Fibroblast of mammary gland (primary cell): Measurements from ENCODE around the gene EMX1.

Experiments used
- DNase-seq: peaks from one replicate; pipeline ENCODE4 v3.0.0-alpha.2; 2010; ENCODE audit warnings: low read depth
- H3K4me3 ChIP-seq: 2 replicates; pipeline ENCODE4 v1.5.1; 2011; ENCODE audit warnings: low read depth, mild to moderate bottlenecking, low read length, moderate library complexity; ENCODE audit not compliant: control insufficient read depth
- CTCF ChIP-seq: conservative IDR thresholded peaks from 2 replicates; pipeline ENCODE4 v1.5.1; 2011; ENCODE audit warnings: low read depth, low read length, inconsistent platforms; ENCODE audit not compliant: control insufficient read depth, insufficient read depth

EMX1 gene

DNA sequence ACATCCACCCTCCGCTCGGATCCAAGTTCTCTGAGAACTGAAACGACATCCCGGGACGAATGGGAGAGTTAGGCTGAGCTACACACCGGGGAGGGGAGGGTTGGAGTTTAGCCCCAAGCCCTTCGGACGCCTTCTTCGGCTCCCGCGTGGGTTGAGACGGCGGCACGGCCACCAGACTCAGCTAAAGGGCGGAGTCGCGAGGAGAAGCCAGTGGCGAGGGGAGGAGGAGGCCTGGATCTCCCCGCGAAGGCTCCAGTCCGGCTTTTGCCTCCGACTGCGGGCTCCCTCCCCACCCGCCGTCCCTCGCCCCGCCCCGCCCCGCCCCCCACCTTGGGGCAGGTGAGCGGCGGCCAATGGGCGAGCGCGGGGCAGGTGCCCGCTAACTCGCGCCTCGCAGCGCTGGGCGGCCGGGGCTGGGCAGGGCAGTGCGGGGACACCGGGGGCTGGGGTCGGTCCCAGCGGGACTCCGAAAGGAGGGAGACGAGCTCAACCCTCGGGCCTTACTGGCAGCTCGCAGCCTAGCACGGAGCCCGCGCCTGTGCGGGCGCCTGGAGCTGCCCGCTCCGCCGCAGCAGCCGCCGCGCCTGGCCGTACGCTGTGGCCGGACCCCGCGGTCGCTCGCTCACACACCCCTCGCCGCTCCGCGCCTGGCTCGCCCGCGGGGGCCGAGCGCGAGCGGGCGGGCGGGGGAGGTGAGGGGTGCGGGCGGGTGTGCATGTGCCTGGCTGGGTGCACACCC lies at the start of gene EMX1:
Gene EMX1 (plus strand): TSS at position 382 of the 739 bp plus-strand sequence. CDS start 334 bp downstream, at position 716.
- DNase-seq: no peak
- H3K4me3 ChIP-seq: no peak within 1 kb of the TSS
- TF ChIP-seq CTCF: no peak

DNA sequence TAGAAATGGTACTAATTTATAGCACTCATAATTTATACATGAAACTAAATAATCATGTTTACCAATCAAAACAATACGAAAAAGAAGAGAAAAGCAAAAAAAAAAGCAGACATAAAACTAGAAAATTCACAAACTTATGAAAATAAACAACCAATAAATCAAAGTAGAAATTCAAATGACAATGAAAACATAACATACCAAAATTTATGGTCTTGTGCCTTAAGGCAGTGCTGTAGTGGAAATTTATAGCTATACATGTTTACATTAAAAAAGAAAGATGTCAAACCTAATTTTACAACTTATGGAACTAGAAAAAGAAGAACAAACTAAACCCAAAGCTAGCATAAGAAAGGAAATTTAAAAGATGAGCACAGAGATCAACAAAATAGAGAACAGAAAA lies 46.3 kb upstream of the EMX1 start:
- TF ChIP-seq CTCF: no peak
- H3K4me3 ChIP-seq: no peak overlapping the region

DNA sequence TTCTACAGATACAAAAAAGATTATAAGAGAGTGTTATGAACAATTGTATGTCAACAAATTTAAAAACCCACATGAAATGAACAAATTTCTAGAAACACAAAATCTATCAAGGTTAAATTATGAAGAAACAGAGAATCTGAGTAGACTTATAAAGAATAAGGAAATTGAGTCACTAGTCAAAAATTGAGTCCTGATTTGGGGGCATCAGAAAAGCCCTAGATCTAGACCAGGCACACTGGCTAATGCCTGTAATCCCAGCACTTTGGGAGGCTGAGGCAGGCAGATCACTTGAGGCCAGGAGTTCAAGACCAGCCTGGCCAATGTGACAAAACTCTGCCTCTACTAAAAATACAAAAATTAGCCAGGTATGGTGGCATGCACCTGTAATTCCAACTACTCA lies 45.4 kb upstream of the EMX1 start:
- no peak for TF ChIP-seq CTCF
- no peak for DNase-seq
- no peak overlapping the region for H3K4me3 ChIP-seq

More for the DNA sequence above, 46.3 kb upstream of the EMX1 start:
- no peak for DNase-seq

DNA sequence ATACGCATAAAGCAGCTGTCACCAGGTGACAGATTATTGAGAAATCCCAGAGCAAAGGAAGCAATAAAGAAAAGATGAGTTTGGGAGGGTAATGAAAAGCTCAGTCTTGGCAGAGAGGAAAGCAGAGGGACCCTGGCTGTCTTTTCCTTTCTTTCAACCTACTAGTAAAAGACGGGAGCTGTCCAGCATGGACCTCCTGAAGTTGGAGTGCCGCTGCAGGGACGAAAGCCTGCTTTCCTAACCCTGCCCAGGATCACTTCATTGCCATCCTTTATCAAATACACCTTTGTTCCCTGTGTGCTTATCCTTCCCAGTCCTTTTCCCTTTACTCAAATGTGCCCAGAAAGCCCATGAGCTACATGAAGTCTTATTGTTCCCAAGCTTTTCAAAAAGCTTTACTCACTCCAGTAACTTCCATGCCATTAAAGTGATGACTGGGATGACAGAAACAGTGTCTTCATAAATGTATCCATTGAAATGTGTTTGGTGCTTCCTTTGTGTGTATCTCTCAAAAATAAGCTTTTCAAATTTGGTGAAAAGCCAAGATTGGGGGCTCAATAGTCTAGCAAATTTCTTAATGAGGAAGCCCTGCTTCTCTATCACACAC lies 33.9 kb upstream of the EMX1 start:
- TF ChIP-seq CTCF: no peak
- no peak overlapping the region for H3K4me3 ChIP-seq
- DNase-seq: peak; percentile 38

- no peak for TF ChIP-seq CTCF
- peak overlapping the region; percentile 60 for H3K4me3 ChIP-seq
- DNase-seq: no peak
These were observed 30.8 kb upstream of the EMX1 start for GRCh38 chr2:72886505-72887031.

GRCh38 chr2:72887032-72887739 lies 30.1 kb upstream of the EMX1 start, which contains the start of gene SPR:
Gene SPR (plus strand): TSS chr2:72887408. CDS start chr2:72887433, 25 bp downstream.
- peak within 1 kb of the TSS; percentile 60 for H3K4me3 ChIP-seq
- no peak for TF ChIP-seq CTCF
- DNase-seq: peak; percentile 37
